Loucy (cell line): ENCODE data around the gene FAAH.

Experiments
- EZH2phosphoT487 ChIP-seq: fragments of 200-600 bp; IDR thresholded peaks from 2 replicates; pipeline ENCODE4 v1.6.1; 2018; ENCODE audit warnings: antibody characterized with exemption, mild to moderate bottlenecking, moderate library complexity, borderline replicate concordance
- TF ChIP-seq, protein P1 (sequence below): fragments of 200-600 bp; sonication (generic); conservative IDR thresholded peaks from 2 replicates; pipeline ENCODE4 v1.5.1; 2014; ENCODE audit warnings: mild to moderate bottlenecking, antibody characterized with exemption, low read length

DNA sequence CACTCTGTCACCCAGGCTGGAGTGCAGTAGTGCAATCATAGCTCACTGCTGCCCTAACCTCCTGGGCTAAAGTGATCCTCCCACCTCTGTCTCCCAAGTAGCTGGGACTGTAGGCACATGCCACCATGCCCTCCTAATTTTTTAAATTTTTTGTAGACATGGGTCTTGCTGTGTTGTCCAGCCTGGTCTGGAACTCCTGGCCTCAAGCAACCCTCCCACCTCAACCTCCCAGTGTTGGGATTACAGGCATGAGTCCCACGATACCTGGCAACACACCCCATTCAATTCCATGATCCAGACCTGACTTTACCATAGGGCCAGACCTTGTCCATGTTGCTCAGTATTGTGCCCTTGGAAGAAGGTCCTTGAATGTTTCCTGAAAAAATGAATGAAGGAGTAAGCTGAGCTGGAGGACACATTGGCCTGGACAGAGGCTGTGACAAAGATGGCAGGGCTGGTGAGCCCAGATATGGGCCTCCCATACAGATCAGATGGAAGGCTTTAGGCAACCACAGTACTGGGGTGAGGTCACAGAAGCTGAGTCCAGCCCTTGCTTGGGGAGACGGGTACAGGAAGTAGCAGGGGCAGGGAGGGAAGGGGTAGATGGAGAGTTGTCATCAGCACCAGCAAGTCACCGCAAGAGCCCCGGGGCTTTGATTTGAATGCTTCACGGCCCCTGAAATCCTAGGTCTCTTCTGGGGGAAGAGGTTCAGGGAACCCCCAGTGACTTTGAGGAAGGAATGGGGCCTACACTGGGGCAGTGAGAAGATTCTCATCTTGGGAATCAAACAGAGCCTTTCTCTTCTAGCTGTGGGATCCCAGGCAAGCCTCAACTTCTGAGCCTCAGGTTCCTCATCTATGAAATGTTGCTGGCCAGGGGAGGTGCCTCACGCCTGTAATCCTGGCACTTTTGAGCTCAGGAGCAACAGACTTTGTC, 55.4 kb downstream of the FAAH start:
- TF ChIP-seq, protein P1, sequence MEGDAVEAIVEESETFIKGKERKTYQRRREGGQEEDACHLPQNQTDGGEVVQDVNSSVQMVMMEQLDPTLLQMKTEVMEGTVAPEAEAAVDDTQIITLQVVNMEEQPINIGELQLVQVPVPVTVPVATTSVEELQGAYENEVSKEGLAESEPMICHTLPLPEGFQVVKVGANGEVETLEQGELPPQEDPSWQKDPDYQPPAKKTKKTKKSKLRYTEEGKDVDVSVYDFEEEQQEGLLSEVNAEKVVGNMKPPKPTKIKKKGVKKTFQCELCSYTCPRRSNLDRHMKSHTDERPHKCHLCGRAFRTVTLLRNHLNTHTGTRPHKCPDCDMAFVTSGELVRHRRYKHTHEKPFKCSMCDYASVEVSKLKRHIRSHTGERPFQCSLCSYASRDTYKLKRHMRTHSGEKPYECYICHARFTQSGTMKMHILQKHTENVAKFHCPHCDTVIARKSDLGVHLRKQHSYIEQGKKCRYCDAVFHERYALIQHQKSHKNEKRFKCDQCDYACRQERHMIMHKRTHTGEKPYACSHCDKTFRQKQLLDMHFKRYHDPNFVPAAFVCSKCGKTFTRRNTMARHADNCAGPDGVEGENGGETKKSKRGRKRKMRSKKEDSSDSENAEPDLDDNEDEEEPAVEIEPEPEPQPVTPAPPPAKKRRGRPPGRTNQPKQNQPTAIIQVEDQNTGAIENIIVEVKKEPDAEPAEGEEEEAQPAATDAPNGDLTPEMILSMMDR: no peak
- no peak for TF ChIP-seq EZH2phosphoT487
